DMS53 treated with DMSO at 0.1 percent for 48 hours (cell line): ENCODE data around the gene ARMCX6.
"Not testable (repeated sequence)": the region's sequence is repeated elsewhere in the genome, so short reads cannot be mapped to it uniquely, and the experiment has no call there.

Experiments used
- DNase-seq: peaks from one replicate; lab custom pipeline; 2025; ENCODE audit not compliant: unreplicated experiment; lab: John Stamatoyannopoulos, UW

The ARMCX6 gene

DNA sequence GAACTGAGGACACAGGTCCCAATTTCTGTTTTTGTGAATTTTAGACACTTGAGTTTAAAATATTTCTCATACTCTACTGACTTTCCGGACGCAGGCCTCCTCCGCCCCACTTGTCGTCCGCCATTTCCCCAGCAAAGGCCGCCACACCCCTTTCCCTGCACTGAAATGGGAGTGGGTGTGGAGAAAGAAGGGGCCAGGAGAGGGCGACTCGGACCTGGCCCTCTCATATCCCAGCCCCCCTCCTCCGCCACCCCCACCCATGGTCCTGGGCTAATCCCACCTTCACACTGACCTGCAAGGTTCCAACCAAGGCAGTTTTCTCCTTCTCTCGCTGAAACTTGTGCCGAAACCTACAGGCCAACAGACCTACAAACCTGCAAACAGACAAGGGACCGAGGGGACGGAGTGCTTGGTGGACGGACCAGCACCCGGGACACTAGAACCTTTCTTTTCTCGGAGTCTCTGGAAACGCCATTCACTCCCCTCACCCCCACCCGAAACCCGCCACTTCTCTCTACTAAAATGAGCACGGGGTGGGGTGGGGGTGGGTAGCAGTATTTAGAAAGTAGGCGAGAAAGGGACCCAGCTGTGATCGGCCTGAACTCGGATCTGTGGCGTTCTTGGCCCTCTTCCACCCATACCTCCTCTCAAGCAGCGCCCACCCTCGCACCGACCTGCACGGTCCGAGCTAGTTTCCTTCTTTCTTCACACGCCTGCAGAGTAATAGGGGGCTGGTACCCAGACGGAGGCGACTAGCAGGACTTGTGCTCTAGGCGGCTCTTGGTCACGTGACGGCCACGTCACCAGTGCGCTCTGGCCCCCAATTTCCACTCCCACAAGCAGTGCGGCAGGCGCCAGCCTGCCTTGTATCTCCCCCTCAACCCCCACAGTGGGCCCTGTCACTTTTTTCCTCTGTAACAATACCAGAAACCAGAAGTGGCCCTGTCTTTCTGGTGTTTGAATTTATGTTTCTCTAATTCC is at the start of gene ARMCX6:
Gene ARMCX6, minus strand, starts transcription at position 790 of the 981 bp plus-strand sequence. CDS start 1,380 bp downstream, outside the sequence.
- DNase-seq = peak; percentile 28

GRCh38 chrX:101659601-101660063 is 41.8 kb upstream of the ARMCX6 start, which contains the start of gene ARMCX2:
Gene ARMCX2 (minus strand): TSS chrX:101659850. CDS start chrX:101657588, 2,262 bp downstream.
- peak; percentile 14 for DNase-seq

DNA sequence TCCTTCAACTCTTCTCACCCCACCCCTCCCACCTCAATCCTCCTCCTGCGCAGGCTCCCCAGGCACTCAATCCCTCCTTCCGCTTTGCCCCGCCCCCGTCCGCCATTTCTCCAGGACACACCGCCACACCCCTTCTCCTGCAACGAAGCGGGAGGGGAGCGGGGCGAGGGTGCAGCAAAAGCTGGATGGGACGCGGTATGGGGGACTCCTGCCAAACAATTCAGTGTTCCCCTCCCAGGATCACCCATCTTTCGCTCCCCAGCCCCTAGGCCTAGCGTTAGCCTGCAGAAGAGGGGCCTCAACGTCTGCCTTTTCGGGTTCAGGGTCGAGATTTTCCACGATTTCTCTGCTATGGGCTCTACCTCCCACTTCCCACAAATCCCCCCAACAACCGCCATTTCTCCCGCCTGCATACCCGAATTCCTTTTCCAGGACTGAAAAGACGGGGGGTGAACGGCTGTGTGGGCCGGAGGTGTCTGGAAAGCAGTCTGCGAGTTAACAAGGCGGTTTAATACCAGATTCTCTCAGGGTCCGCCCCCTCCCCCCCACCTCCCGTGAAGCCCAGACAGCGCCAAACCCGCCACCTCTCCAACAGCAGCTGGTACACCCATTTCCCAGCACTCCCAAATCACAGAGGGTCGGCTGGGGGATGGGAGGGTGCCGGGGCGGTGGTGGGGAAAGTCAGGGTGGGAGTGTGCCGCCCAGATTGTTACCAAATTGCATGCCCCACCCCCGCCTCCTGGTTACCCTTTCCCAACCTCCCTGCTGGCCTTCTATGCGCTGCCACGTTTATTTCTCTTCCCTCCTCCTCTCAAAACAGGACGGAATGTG is 41.1 kb upstream of the ARMCX6 start:
- no peak for DNase-seq

DNA sequence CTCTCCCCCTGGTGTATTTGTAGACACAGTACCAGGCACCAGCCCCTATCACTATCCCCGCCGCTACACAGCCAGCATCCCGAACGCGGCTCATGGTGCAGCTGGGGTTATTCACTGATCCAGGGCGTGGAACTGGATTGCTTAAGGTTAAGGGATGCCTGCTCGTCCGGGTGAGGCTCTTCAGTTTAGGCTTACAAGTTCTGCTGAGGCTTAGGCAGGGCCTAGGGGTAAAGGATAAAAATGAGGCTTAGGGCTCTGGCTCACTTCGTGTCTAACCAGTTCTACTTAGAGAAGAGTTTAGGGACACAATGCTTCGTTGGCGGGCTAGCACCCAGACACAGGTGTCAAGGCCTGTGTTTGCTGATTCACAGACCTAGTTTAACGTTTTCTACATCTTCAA is 39.7 kb upstream of the ARMCX6 start:
- no peak for DNase-seq

GRCh38 chrX:101656817-101657216 is 39.0 kb upstream of the ARMCX6 start:
- DNase-seq = no peak

- no peak for DNase-seq
Measured at GRCh38 chrX:101655534-101655933, 37.7 kb upstream of the ARMCX6 start.

- DNase-seq = not testable (repeated sequence)
Measured at GRCh38 chrX:101647716-101648115, 29.9 kb upstream of the ARMCX6 start.

- DNase-seq = no peak
Measured at GRCh38 chrX:101642093-101642492, 24.3 kb upstream of the ARMCX6 start.

DNA sequence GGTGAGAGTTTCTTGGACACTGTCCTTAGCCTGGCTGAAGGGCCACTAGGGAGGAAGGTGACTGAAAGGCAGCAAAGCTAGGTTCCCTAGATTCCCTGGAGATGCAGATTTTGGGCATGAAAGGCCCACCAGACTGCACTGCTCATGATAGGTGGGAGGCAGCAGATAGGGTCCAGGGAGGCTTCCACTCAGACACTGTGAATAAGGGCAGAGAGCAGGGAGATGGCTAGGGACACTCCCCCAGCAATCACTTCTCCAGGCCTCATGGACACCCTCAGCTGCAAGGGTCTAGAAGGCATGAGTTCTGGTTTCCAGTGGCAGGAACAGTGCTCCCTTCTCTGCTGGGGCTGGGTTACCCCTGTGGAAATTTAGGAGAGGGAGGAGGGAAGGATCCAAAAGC is 21.8 kb upstream of the ARMCX6 start:
- no peak for DNase-seq

GRCh38 chrX:101619364-101619763 is 1.6 kb upstream of the ARMCX6 start:
- DNase-seq = peak; percentile 74

DNA sequence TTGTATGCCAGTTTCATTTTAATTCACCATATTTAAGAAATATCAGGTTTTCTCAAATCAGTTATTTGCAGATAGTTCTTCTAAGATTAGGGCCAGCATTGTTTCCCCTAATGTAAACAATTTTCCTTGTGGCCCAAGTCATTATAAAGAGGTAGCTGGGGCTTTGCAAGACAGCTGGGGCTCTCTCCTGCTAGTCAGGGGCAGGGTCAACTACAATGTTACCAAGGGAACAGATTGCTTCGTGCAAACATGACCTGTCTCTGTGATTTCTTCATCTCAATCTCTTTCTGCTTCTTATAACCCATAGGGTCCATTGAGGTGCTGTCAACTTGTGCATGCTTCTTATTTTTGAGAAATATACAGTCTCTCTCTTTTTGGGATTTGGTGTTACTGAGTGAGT is 12.1 kb downstream of the ARMCX6 start:
- DNase-seq = no peak

- DNase-seq = no peak
Measured at GRCh38 chrX:101605146-101605545, 12.7 kb downstream of the ARMCX6 start.

- DNase-seq = no peak
Measured at GRCh38 chrX:101602077-101602476, 15.7 kb downstream of the ARMCX6 start.

DNA sequence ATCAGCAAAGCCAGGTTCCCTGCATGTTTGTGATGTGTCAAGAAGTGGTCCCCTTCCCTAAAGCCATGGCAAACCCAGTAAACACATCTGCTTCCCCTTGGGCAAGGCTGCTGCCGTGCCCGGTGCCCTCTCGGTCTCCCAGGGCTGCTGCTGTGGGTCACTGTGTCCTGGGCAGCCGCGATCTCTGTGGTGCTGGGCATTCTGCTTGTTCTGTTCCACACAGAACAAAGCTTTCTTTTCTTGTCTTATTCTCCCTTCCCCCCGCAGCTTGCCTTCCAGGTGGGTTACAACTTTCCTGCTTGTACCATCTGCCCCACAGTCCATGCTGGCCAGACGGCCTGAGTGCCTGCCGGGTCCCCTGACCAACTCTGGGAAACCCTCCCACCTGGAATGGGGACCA is 18.2 kb downstream of the ARMCX6 start:
- not testable (repeated sequence) for DNase-seq

DNA sequence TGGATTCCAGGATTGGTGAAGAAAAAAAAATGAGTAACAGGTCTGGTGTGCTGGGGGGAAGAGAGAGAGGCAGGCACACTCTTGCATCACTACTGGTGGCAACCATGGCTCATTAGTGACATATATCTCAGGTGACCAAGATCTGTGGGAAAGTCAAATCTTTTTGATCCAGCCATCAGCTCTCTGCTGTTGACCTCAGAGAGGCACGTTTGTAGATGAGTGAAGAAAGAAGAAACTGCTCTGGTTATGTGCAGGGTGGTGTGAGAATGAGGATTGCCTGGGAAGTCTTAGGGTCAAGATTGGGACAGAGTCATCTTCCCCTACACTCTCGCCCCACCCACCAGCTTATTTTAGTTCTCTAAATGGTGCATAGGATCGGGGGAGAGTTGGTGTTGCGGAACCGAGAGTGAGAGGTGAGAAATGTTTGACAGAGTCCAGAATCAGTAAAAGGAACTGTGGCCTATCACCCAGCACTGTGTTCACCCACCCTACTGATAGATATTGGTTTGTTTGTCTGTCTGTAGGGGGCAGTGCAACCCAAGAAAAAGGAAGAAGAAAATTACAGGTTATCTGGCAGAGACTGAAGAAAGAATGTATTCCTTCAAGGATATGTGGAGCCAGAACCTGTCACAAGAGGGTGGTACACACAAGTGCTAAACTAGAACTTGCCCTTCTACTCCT is 21.9 kb downstream of the ARMCX6 start:
- DNase-seq = peak; percentile 58
